HAP-1 (cell line): ENCODE data around the gene PTPRJ.
A peak's percentile ranks its signal among the peaks of the same experiment; 100 is the strongest.
"Not testable (repeated sequence)": the region's sequence is repeated elsewhere in the genome, so short reads cannot be mapped to it uniquely, and the experiment has no call there.

ENCODE experiments used
- DNase-seq, 2 experiments: peaks; one replicate each; pipeline ENCODE4 v3.0.0-alpha.2; 2016 to 2020; ENCODE audit warnings: low spot score in 2 of 2
- H3K27me3 ChIP-seq: fragments of 250-450 bp; sonication (Bioruptor Pico); 2 replicates; pipeline ENCODE4 v1.5.1; 2020; ENCODE audit warnings: low read depth, mild to moderate bottlenecking, moderate library complexity
- H3K36me3 ChIP-seq: fragments of 250-450 bp; sonication (Bioruptor Pico); replicated peaks from 2 replicates; pipeline ENCODE4 v1.5.1; 2020; ENCODE audit warnings: mild to moderate bottlenecking
- H3K4me1 ChIP-seq: fragments of 250-450 bp; sonication (Bioruptor Pico); 2 replicates; pipeline ENCODE4 v1.5.1; 2020; ENCODE audit warnings: mild to moderate bottlenecking
- H3K4me3 ChIP-seq: fragments of 250-450 bp; sonication (Bioruptor Pico); 2 replicates; pipeline ENCODE4 v1.5.1; 2020; ENCODE audit warnings: mild to moderate bottlenecking, moderate library complexity
- H3K9me3 ChIP-seq: fragments of 250-450 bp; sonication (Bioruptor Pico); 2 replicates; pipeline ENCODE4 v1.5.1; 2020; ENCODE audit warnings: mild to moderate bottlenecking, moderate library complexity
- in situ Hi-C: fragments of 300-500 bp; cut with MboI; formaldehyde crosslinking; loops from 3 replicates; pipeline ENCODE4 v1.14.3; 2020; ENCODE audit warnings: low sequenced_read_pairs, inconsistent platforms, mixed read lengths

Gene PTPRJ

GRCh38 chr11:47980088-47980906 lies at the start of gene PTPRJ:
PTPRJ (plus strand) TSS chr11:47980559; CDS start chr11:47980913, 354 bp downstream.
- no peaks in the 10 kb centered on the region for H3K9me3 ChIP-seq
- peak; percentile 70 to 82 for DNase-seq
- no peaks in the 10 kb centered on the region for H3K27me3 ChIP-seq
- H3K36me3 ChIP-seq, result no peaks in the 10 kb centered on the region; the same call in 1 of the 2 replicates
- H3K4me3 ChIP-seq, result peak within 1 kb of the TSS; percentile 61
- in situ Hi-C loops, result no loop called here
- H3K4me1 ChIP-seq, result peaks cover 31% of the 10 kb centered on the region

- in situ Hi-C loops, result no loop called here
- no peak overlapping the region for H3K4me3 ChIP-seq
- H3K9me3 ChIP-seq, result no peaks in the 10 kb centered on the region
- DNase-seq, result no peak
- H3K27me3 ChIP-seq, result no peaks in the 10 kb centered on the region
- no peaks in the 10 kb centered on the region for H3K36me3 ChIP-seq
- H3K4me1 ChIP-seq, result peaks cover 7% of the 10 kb centered on the region
Observed at GRCh38 chr11:47932544-47932943, 47.8 kb upstream of the PTPRJ start.

GRCh38 chr11:47933797-47934196 lies 46.6 kb upstream of the PTPRJ start:
- in situ Hi-C loops, H3K4me3 ChIP-seq, H3K36me3 ChIP-seq, H3K9me3 ChIP-seq, H3K27me3 ChIP-seq, DNase-seq: not testable (repeated sequence)
- H3K4me1 ChIP-seq, result peaks cover 11% of the 10 kb centered on the region

GRCh38 chr11:47938791-47939560 lies 41.4 kb upstream of the PTPRJ start:
- Histone ChIP-seq H3K4me1 (peaks cover 26% of the 10 kb centered on the region), H3K27me3 (no peaks in the 10 kb centered on the region), H3K4me3 (no peak overlapping the region), H3K36me3 (no peaks in the 10 kb centered on the region), H3K9me3 (no peaks in the 10 kb centered on the region)
- peak; percentile 65 to 86 for DNase-seq
- in situ Hi-C loops, result loop anchor here (5.0 kb wide), 1 partner anchor 168 kb away; no protein-coding TSS in a partner anchor

- Histone ChIP-seq H3K27me3 (no peaks in the 10 kb centered on the region), H3K4me3 (no peak overlapping the region), H3K4me1 (peaks cover 36% of the 10 kb centered on the region), H3K9me3 (no peaks in the 10 kb centered on the region), H3K36me3 (no peaks in the 10 kb centered on the region)
- in situ Hi-C loops, result no loop called here
- DNase-seq, result no peak
Observed at GRCh38 chr11:47940904-47941649, 39.3 kb upstream of the PTPRJ start.

- H3K9me3 ChIP-seq, result no peaks in the 10 kb centered on the region
- H3K4me3 ChIP-seq, result no peak overlapping the region
- DNase-seq, result no peak
- in situ Hi-C loops, result no loop called here
- no peaks in the 10 kb centered on the region for H3K27me3 ChIP-seq
- peaks cover 36% of the 10 kb centered on the region for H3K4me1 ChIP-seq
- no peaks in the 10 kb centered on the region for H3K36me3 ChIP-seq
Observed at GRCh38 chr11:47941907-47942558, 38.3 kb upstream of the PTPRJ start.

- peak; percentile 76 to 88 for DNase-seq
- H3K4me3 ChIP-seq, result 0 out of 2 replicates have a peak overlapping the region, but pooled peaks have one; percentile 1
Observed at GRCh38 chr11:47943721-47944586, 36.4 kb upstream of the PTPRJ start.

GRCh38 chr11:47944632-47945031 lies 35.7 kb upstream of the PTPRJ start:
- Histone ChIP-seq H3K4me3 (no peak overlapping the region), H3K9me3 (no peaks in the 10 kb centered on the region), H3K27me3 (no peaks in the 10 kb centered on the region), H3K4me1 (peaks cover 24% of the 10 kb centered on the region), H3K36me3 (no peaks in the 10 kb centered on the region)
- DNase-seq, result no peak
- in situ Hi-C loops, result no loop called here

More at GRCh38 chr11:47943721-47944586, 36.4 kb upstream of the PTPRJ start:
- in situ Hi-C loops, result no loop called here
- Histone ChIP-seq H3K36me3 (no peaks in the 10 kb centered on the region), H3K27me3 (no peaks in the 10 kb centered on the region), H3K9me3 (no peaks in the 10 kb centered on the region), H3K4me1 (peaks cover 30% of the 10 kb centered on the region)

GRCh38 chr11:47946682-47947559 lies 33.4 kb upstream of the PTPRJ start:
- no peak overlapping the region for H3K4me3 ChIP-seq
- peaks cover 20% of the 10 kb centered on the region for H3K4me1 ChIP-seq
- H3K36me3 ChIP-seq, result no peaks in the 10 kb centered on the region
- in situ Hi-C loops, result no loop called here
- no peak for DNase-seq
- no peaks in the 10 kb centered on the region for H3K27me3 ChIP-seq
- no peaks in the 10 kb centered on the region for H3K9me3 ChIP-seq

GRCh38 chr11:47948137-47948536 lies 32.2 kb upstream of the PTPRJ start:
- no peaks in the 10 kb centered on the region for H3K36me3 ChIP-seq
- no peaks in the 10 kb centered on the region for H3K9me3 ChIP-seq
- peaks cover 20% of the 10 kb centered on the region for H3K4me1 ChIP-seq
- DNase-seq, result no peak
- in situ Hi-C loops, result no loop called here
- no peaks in the 10 kb centered on the region for H3K27me3 ChIP-seq
- no peak overlapping the region for H3K4me3 ChIP-seq

- in situ Hi-C loops, H3K9me3 ChIP-seq, DNase-seq, H3K27me3 ChIP-seq, H3K4me3 ChIP-seq, H3K36me3 ChIP-seq: not testable (repeated sequence)
- peaks cover 15% of the 10 kb centered on the region for H3K4me1 ChIP-seq
Observed at GRCh38 chr11:47949001-47949675, 31.2 kb upstream of the PTPRJ start.
